DND-41 (cell line): ENCODE data around the gene SPATA17.

Source experiments
- ATAC-seq: fragments of 200-7000 bp; cut with Tn5 transposase; 3 replicates; pipeline ENCODE4 v1.9.1; 2021; ENCODE audit warnings: low read depth; ENCODE audit not compliant: insufficient read depth
- DNase-seq: peaks from one replicate; pipeline ENCODE4 v3.0.0-alpha.2; 2020
- H2AFZ ChIP-seq: 2 replicates; pipeline ENCODE4 v1.6.0; 2012; ENCODE audit warnings: low read depth, low read length
- H3K27ac ChIP-seq: 2 replicates; pipeline ENCODE4 v1.5.1; 2012; ENCODE audit warnings: low read length, inconsistent platforms
- H3K27me3 ChIP-seq: fragments of 200-600 bp; sonication (generic); 2 replicates; pipeline ENCODE4 v1.6.0; 2012; ENCODE audit warnings: low read length, mild to moderate bottlenecking, inconsistent platforms; ENCODE audit not compliant: insufficient read depth, poor library complexity
- H3K36me3 ChIP-seq: 2 replicates; pipeline ENCODE4 v1.5.1; 2012; ENCODE audit warnings: low read length, inconsistent platforms; ENCODE audit not compliant: insufficient read depth
- H3K4me1 ChIP-seq: 2 replicates; pipeline ENCODE4 v1.5.1; 2012; ENCODE audit warnings: mild to moderate bottlenecking, low read length; ENCODE audit not compliant: insufficient read depth
- H3K4me2 ChIP-seq: 2 replicates; pipeline ENCODE4 v1.6.0; 2012; ENCODE audit warnings: mild to moderate bottlenecking, moderate library complexity, low read length, inconsistent platforms; ENCODE audit not compliant: insufficient read depth
- H3K4me3 ChIP-seq, 2 experiments: fragments of 200-600 bp in 1 of 2; shearing (Covaris generic) in 1 of 2; 2 replicates each; pipeline ENCODE4 v1.5.1; 2012 to 2016; ENCODE audit warnings: inconsistent platforms in 2 of 2, low read length in 2 of 2, mild to moderate bottlenecking in 2 of 2, low read depth in 1 of 2, moderate library complexity in 1 of 2
- H3K79me2 ChIP-seq: 2 replicates; pipeline ENCODE4 v1.6.0; 2012; ENCODE audit warnings: low read length, inconsistent platforms; ENCODE audit not compliant: insufficient read depth
- H3K9ac ChIP-seq: 2 replicates; pipeline ENCODE4 v1.6.0; 2012; ENCODE audit warnings: low read depth, mild to moderate bottlenecking, inconsistent platforms, low read length, moderate library complexity
- H3K9me3 ChIP-seq: 2 replicates; pipeline ENCODE4 v1.5.1; 2012; ENCODE audit warnings: low read length, moderate library complexity, mild to moderate bottlenecking, inconsistent platforms; ENCODE audit not compliant: insufficient read depth, severe bottlenecking
- H4K20me1 ChIP-seq: 2 replicates; pipeline ENCODE4 v1.6.0; 2012; ENCODE audit warnings: low read length; ENCODE audit not compliant: insufficient read depth
- EZH2 ChIP-seq: IDR thresholded peaks from 3 replicates; pipeline ENCODE4 v1.6.1; 2012; ENCODE audit warnings: borderline replicate concordance, low read depth, mild to moderate bottlenecking, moderate library complexity, low read length, inconsistent platforms; ENCODE audit not compliant: severe bottlenecking
- TF ChIP-seq, protein P1 (sequence below): IDR thresholded peaks from 2 replicates; pipeline ENCODE4 v1.5.1; 2012; ENCODE audit warnings: borderline replicate concordance, low read length, moderate library complexity, mild to moderate bottlenecking; ENCODE audit not compliant: poor library complexity, severe bottlenecking; ENCODE audit errors: extremely low read depth

SPATA17 gene

DNA sequence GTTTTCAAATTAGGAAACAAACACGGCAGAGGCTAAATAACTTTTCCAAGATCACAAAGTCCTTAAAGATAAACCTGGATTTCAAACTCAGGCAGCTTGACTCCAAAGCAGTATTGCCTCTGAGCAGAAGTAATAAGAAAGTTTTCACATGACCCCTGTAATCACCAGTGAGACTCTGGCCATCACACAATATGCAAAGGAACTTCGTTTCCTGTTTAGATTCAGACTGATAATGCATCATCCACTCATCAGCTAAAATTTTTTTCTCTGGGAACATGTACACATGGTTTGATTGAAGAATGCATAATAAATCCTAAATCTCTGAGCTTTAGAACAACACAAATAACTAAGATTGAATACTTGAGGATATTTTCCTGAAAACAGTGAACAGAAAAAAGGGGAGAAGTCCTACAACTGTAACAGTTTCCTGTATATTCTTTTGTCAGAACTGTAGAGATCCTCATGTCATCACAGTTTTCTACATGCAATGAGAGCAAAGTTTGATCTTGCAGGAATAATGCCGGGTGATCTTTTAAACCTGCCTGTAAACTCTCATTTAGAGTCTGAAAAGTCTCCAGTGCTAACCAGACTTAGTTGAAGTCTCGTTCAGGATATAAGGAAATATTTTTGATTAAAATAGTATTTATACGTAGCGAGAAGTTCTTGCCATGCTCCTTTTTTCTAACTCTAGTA lies 225.3 kb downstream of the SPATA17 start:
- TF ChIP-seq, protein P1, sequence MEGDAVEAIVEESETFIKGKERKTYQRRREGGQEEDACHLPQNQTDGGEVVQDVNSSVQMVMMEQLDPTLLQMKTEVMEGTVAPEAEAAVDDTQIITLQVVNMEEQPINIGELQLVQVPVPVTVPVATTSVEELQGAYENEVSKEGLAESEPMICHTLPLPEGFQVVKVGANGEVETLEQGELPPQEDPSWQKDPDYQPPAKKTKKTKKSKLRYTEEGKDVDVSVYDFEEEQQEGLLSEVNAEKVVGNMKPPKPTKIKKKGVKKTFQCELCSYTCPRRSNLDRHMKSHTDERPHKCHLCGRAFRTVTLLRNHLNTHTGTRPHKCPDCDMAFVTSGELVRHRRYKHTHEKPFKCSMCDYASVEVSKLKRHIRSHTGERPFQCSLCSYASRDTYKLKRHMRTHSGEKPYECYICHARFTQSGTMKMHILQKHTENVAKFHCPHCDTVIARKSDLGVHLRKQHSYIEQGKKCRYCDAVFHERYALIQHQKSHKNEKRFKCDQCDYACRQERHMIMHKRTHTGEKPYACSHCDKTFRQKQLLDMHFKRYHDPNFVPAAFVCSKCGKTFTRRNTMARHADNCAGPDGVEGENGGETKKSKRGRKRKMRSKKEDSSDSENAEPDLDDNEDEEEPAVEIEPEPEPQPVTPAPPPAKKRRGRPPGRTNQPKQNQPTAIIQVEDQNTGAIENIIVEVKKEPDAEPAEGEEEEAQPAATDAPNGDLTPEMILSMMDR: no peak
- no peak for TF ChIP-seq EZH2
- Histone ChIP-seq H2AFZ (no peak overlapping the region), H3K4me1 (peaks cover 20% of the 10 kb centered on the region), H3K79me2 (no peaks in the 10 kb centered on the region), H3K9me3 (no peaks in the 10 kb centered on the region), H3K4me2 (no peak overlapping the region), H3K4me3 (no peak overlapping the region), H3K36me3 (no peaks in the 10 kb centered on the region), H3K9ac (no peak overlapping the region), H4K20me1 (no peaks in the 10 kb centered on the region), H3K27ac (peak overlapping the region; percentile 56), H3K27me3 (no peaks in the 10 kb centered on the region)
- DNase-seq: no peak
- ATAC-seq: no peak; the same call in 2 of the 3 replicates

DNA sequence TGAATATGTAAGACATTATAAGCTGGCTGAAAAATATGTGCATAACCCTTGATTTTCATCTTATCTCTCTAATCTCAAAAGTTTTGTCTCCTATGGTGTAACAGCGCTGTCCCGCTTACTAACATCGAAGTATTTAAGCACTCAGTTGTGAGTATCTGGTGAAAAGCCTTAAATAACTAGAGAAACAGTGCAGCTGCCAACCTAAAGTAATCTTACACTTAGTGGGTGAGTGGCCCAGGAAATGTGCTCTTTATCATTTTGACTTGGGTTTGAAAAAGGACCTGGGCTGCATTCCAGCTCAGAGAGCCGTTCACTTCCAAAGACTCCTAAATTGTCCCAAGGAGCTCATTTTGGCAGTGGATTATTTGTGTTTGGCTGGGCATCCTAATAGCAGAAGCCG lies 225.9 kb downstream of the SPATA17 start:
- Histone ChIP-seq H2AFZ (no peak overlapping the region), H3K4me1 (peaks cover 20% of the 10 kb centered on the region), H3K9me3 (no peaks in the 10 kb centered on the region), H3K4me3 (no peak overlapping the region), H3K79me2 (no peaks in the 10 kb centered on the region), H3K4me2 (no peak overlapping the region), H3K9ac (no peak overlapping the region), H3K27me3 (no peaks in the 10 kb centered on the region), H4K20me1 (no peaks in the 10 kb centered on the region), H3K27ac (peak overlapping the region; percentile 12; the same call in 1 of the 2 replicates), H3K36me3 (no peaks in the 10 kb centered on the region)
- ATAC-seq (peak; percentile 61), DNase-seq (no peak)
- no peak for TF ChIP-seq EZH2
- TF ChIP-seq, protein P1: no peak

DNA sequence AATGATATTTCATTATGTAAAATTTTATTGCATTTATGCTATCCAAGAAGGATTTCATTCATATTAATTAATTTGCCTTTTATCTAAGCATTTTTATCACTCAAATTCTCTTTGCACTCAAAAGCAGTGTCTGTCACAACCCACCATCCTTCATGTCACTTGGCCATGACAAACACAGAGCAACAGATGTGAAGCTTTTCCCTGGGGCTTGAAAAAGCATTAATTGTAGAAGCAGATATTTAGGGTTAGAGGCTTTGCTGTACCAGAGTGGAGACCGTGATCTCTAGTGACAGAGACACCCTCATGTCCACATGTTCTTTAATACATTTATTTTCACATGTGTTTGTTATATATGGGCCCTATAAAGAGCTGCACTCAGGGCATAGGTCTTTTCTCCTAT lies 230.5 kb downstream of the SPATA17 start:
- H3K27me3 ChIP-seq: no peaks in the 10 kb centered on the region
- H3K9ac ChIP-seq: no peak overlapping the region
- ATAC-seq: no peak
- H3K4me1 ChIP-seq: peaks cover 10% of the 10 kb centered on the region
- H3K27ac ChIP-seq: no peak overlapping the region
- H4K20me1 ChIP-seq: no peaks in the 10 kb centered on the region
- H3K79me2 ChIP-seq: no peaks in the 10 kb centered on the region
- no peak overlapping the region for H2AFZ ChIP-seq
- H3K4me2 ChIP-seq: no peak overlapping the region
- no peaks in the 10 kb centered on the region for H3K9me3 ChIP-seq
- TF ChIP-seq, protein P1: no peak
- no peak for TF ChIP-seq EZH2
- DNase-seq: no peak
- no peaks in the 10 kb centered on the region for H3K36me3 ChIP-seq
- H3K4me3 ChIP-seq: no peak overlapping the region
